HCT116 (cell line): ENCODE measurements around the gene PQBP1. TPM values are rescaled to one million over a fixed set of nuclear protein-coding genes. Genes with fewer than 3 reads are reported as not detected.

Source experiments
- ATAC-seq: fragments of 200-7000 bp; cut with Tn5 transposase; 2 replicates; pipeline ENCODE4 v1.9.1; 2020; ENCODE audit warnings: mild to moderate bottlenecking, moderate library complexity
- BruUV-seq: library from RNA; stranded (reverse); fragments of 400-500 nt; replicated peaks from 2 replicates; lab custom pipeline; 2021; lab: Mats Ljungman, UMichigan
- CTCF ChIA-PET: fragments of 300-600 bp; sonication (Branson Sonifier 250); formaldehyde crosslinking; loops from one replicate; lab custom pipeline; 2021; ENCODE audit warnings: antibody characterized with exemption; lab: Charles Lee
- POLR2A ChIA-PET: fragments of 300-600, 350-600 bp; sonication (Branson Sonifier 250); formaldehyde crosslinking; loops from one replicate; lab custom pipeline; 2021; ENCODE audit warnings: antibody characterized with exemption; lab: Charles Lee
- RAD21 ChIA-PET, 2 experiments: fragments of 300-600 bp; sonication (Branson Sonifier 250); formaldehyde crosslinking; loops; one replicate each; lab custom pipeline; 2023; ENCODE audit warnings: low total read pairs in 2 of 2; ENCODE audit not compliant: uncharacterized antibody in 2 of 2, unreplicated experiment in 2 of 2, low non-redundant PET in 1 of 2; lab: Charles Lee
- DNase-seq: peaks from one replicate; pipeline ENCODE4 v3.0.0-alpha.2; 2010; ENCODE audit warnings: low read depth, low spot score
- H2AFZ ChIP-seq: fragments of 200-600 bp; shearing (Covaris generic), sonication (generic); 2 replicates; pipeline ENCODE4 v1.6.1; 2017; ENCODE audit warnings: low read depth, mixed run types, mixed read lengths, antibody characterized with exemption, low read length; ENCODE audit not compliant: poor library complexity, severe bottlenecking
- H3K27ac ChIP-seq: 2 replicates; pipeline ENCODE4 v1.5.1; 2012; ENCODE audit warnings: low read depth, low read length
- H3K27me3 ChIP-seq: fragments of 200-600 bp; sonication (generic); 2 replicates; pipeline ENCODE4 v1.6.1; 2016; ENCODE audit warnings: mixed run types, low read length, mixed read lengths; ENCODE audit not compliant: insufficient read depth
- H3K36me3 ChIP-seq, 2 experiments: fragments of 200-500 bp in 1 of 2; fragments of 200-600 bp in 1 of 2; sonication (Bioruptor generic) in 1 of 2; sonication (generic) in 1 of 2; 2 replicates each; pipeline versions ENCODE4 v1.5.1 to v1.6.1; 2014 to 2016; ENCODE audit warnings: low read length in 2 of 2, inconsistent platforms in 1 of 2, mixed read lengths in 1 of 2, mixed run types in 1 of 2; ENCODE audit not compliant: insufficient read depth in 2 of 2, control insufficient read depth in 1 of 2
- H3K4me1 ChIP-seq, 2 experiments: fragments of 200-600 bp in 1 of 2; sonication (generic) in 1 of 2; 2 replicates each; pipeline versions ENCODE4 v1.5.1 to v1.6.1; 2012 to 2017; ENCODE audit warnings: low read length in 2 of 2, inconsistent platforms in 1 of 2, mild to moderate bottlenecking in 1 of 2, mixed read lengths in 1 of 2, mixed run types in 1 of 2, moderate library complexity in 1 of 2; ENCODE audit not compliant: insufficient read depth in 2 of 2, control insufficient read depth in 1 of 2
- H3K4me2 ChIP-seq: fragments of 200-600 bp; sonication (generic); 2 replicates; pipeline ENCODE4 v1.6.1; 2017; ENCODE audit warnings: mixed run types, low read length, mixed read lengths
- H3K4me3 ChIP-seq, 2 experiments: fragments of 200-600 bp in 1 of 2; sonication (generic) in 1 of 2; replicated peaks in 1 of 2; 2 replicates each; pipeline ENCODE4 v1.5.1; 2011 to 2016; ENCODE audit warnings: low read length in 2 of 2, control low read depth in 1 of 2, low read depth in 1 of 2, mild to moderate bottlenecking in 1 of 2, mixed read lengths in 1 of 2, mixed run types in 1 of 2
- H3K79me2 ChIP-seq: fragments of 200-600 bp; sonication (generic); 2 replicates; pipeline ENCODE4 v1.6.1; 2017; ENCODE audit warnings: mild to moderate bottlenecking, mixed run types, low read length, moderate library complexity, mixed read lengths; ENCODE audit not compliant: insufficient read depth
- H3K9ac ChIP-seq: fragments of 200-600 bp; sonication (generic); 2 replicates; pipeline ENCODE4 v1.6.1; 2016; ENCODE audit warnings: low read length, mixed read lengths
- H3K9me2 ChIP-seq: fragments of 200-600 bp; sonication (generic), shearing (Covaris generic); 2 replicates; pipeline ENCODE4 v1.6.1; 2017; ENCODE audit warnings: mixed run types, mild to moderate bottlenecking, moderate library complexity; ENCODE audit not compliant: insufficient read depth
- H3K9me3 ChIP-seq, 2 experiments: fragments of 200-500 bp in 1 of 2; fragments of 200-600 bp in 1 of 2; sonication (Bioruptor generic) in 1 of 2; sonication (generic) in 1 of 2; 2 replicates each; pipeline ENCODE4 v1.6.1; 2014 to 2017; ENCODE audit warnings: low read length in 2 of 2, mixed read lengths in 2 of 2, inconsistent platforms in 1 of 2, low read depth in 1 of 2, mild to moderate bottlenecking in 1 of 2, mixed run types in 1 of 2, moderate library complexity in 1 of 2; ENCODE audit not compliant: control insufficient read depth in 1 of 2, insufficient read depth in 1 of 2
- H4K20me1 ChIP-seq: fragments of 200-600 bp; sonication (generic), shearing (Covaris generic); 2 replicates; pipeline ENCODE4 v1.6.1; 2017; ENCODE audit warnings: mixed run types, mild to moderate bottlenecking, moderate library complexity; ENCODE audit not compliant: insufficient read depth
- CEBPB ChIP-seq: IDR thresholded peaks from 2 replicates; pipeline ENCODE4 v1.6.1; 2012; ENCODE audit warnings: low read depth
- ELF1 ChIP-seq: IDR thresholded peaks from 2 replicates; pipeline ENCODE4 v1.6.1; 2012; ENCODE audit warnings: low read depth, borderline replicate concordance
- RAD21 ChIP-seq: IDR thresholded peaks from 2 replicates; pipeline ENCODE4 v1.6.1; 2012; ENCODE audit warnings: low read depth, mild to moderate bottlenecking
- SP1 ChIP-seq: IDR thresholded peaks from 2 replicates; pipeline ENCODE4 v1.6.1; 2012; ENCODE audit warnings: low read depth
- SRF ChIP-seq: IDR thresholded peaks from 2 replicates; pipeline ENCODE4 v1.6.1; 2012; ENCODE audit warnings: low read depth
- TCF7L2 ChIP-seq: IDR thresholded peaks from 2 replicates; pipeline ENCODE4 v1.7.0; 2011; ENCODE audit warnings: borderline replicate concordance, inconsistent platforms; ENCODE audit not compliant: insufficient read depth, insufficient read length; ENCODE audit errors: extremely low read depth
- ZFX ChIP-seq: fragments of 450-650 bp; IDR thresholded peaks from 2 replicates; pipeline ENCODE4 v1.6.1; 2017
- ZNF274 ChIP-seq: fragments of 200-500 bp; sonication (Bioruptor generic); IDR thresholded peaks from 2 replicates; pipeline ENCODE4 v1.6.1; 2014; ENCODE audit warnings: mild to moderate bottlenecking, low read depth, low read length, inconsistent platforms
- intact Hi-C: fragments of 100-400 bp; cut with micrococcal nuclease; formaldehyde crosslinking; loops from 2 replicates; pipeline ENCODE4 v1.10.0; 2022
- total RNA-seq: library from RNA; stranded (reverse); gene quantifications from one replicate; pipeline ENCODE4 v1.2.1, GENCODE V29; 2021; ENCODE audit not compliant: unreplicated experiment
- TF ChIP-seq, protein P1 (sequence below), 3 experiments: fragments of 200-600 bp in 1 of 3; sonication (generic) in 1 of 3; IDR thresholded peaks in 2 of 3; conservative IDR thresholded peaks in 1 of 3; 2 replicates each; pipeline ENCODE4 v1.5.1; 2012 to 2017; ENCODE audit warnings: low read depth in 2 of 3, low read length in 2 of 3, antibody characterized with exemption in 1 of 3, borderline replicate concordance in 1 of 3, control low read depth in 1 of 3, mild to moderate bottlenecking in 1 of 3, mixed read lengths in 1 of 3, mixed run types in 1 of 3, moderate library complexity in 1 of 3; ENCODE audit not compliant: insufficient read depth in 1 of 3
- TF ChIP-seq, protein P2 (sequence below): IDR thresholded peaks from 2 replicates; pipeline ENCODE4 v1.6.1; 2012
- TF ChIP-seq, protein P3 (sequence below): IDR thresholded peaks from 2 replicates; pipeline ENCODE4 v1.6.1; 2012; ENCODE audit warnings: low read depth
- TF ChIP-seq, protein P4 (sequence below): IDR thresholded peaks from 2 replicates; pipeline ENCODE4 v1.6.1; 2012

PQBP1 gene
- total RNA-seq, 1 experiment from 2014 or later = 67.1 TPM

DNA sequence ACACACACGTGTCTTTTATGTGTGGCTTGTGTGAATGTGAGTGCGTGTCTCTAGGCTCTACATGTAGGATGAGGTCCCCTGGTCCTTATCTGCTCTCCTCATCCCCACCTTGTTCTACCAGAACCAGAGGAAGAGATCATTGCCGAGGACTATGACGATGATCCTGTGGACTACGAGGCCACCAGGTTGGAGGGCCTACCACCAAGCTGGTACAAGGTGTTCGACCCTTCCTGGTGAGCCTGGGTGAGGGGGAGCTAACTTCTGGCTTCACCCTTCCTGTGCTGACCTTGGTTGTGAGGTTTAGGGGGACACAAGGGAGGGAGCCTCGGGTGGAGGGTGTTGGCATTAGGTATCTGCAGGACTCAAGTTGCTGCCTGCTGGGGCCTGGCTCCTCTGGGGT lies 3.3 kb downstream of the PQBP1 start:
- Histone ChIP-seq H3K79me2 (peaks cover 26% of the 10 kb centered on the region), H3K27me3 (no peaks in the 10 kb centered on the region), H3K9ac (no peak overlapping the region), H3K4me1 (peaks cover 3 to 11% of the 10 kb centered on the region in 2 experiments; a peak in 1 of 4 replicates), H3K4me2 (no peak overlapping the region), H3K9me2 (no peaks in the 10 kb centered on the region), H3K27ac (no peak overlapping the region), H4K20me1 (no peaks in the 10 kb centered on the region), H3K4me3 (no peak overlapping the region), H2AFZ (no peak overlapping the region), H3K36me3 (no peaks in the 10 kb centered on the region; a peak in 2 of 4 replicates), H3K9me3 (no peaks in the 10 kb centered on the region)
- DNase-seq = no peak
- RAD21 ChIA-PET = no interaction called here
- CTCF ChIA-PET = no interaction called here
- ATAC-seq = no peak
- intact Hi-C loops = no loop called here
- TF ChIP-seq SRF (no peak), SP1 (no peak), CEBPB (no peak)
- TF ChIP-seq, protein P1, sequence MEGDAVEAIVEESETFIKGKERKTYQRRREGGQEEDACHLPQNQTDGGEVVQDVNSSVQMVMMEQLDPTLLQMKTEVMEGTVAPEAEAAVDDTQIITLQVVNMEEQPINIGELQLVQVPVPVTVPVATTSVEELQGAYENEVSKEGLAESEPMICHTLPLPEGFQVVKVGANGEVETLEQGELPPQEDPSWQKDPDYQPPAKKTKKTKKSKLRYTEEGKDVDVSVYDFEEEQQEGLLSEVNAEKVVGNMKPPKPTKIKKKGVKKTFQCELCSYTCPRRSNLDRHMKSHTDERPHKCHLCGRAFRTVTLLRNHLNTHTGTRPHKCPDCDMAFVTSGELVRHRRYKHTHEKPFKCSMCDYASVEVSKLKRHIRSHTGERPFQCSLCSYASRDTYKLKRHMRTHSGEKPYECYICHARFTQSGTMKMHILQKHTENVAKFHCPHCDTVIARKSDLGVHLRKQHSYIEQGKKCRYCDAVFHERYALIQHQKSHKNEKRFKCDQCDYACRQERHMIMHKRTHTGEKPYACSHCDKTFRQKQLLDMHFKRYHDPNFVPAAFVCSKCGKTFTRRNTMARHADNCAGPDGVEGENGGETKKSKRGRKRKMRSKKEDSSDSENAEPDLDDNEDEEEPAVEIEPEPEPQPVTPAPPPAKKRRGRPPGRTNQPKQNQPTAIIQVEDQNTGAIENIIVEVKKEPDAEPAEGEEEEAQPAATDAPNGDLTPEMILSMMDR (IDR thresholded peaks at IDR 0.05 in 2 of 3, conservative IDR thresholded peaks at IDR 0.05 in 1 of 3; ENCODE audit: borderline replicate concordance in 1 of 3, insufficient read depth in 1 of 3, low read depth in 2 of 3, low read length in 2 of 3) = no peak
- BruUV-seq = no TSS peak
- POLR2A ChIA-PET = no interaction called here

DNA sequence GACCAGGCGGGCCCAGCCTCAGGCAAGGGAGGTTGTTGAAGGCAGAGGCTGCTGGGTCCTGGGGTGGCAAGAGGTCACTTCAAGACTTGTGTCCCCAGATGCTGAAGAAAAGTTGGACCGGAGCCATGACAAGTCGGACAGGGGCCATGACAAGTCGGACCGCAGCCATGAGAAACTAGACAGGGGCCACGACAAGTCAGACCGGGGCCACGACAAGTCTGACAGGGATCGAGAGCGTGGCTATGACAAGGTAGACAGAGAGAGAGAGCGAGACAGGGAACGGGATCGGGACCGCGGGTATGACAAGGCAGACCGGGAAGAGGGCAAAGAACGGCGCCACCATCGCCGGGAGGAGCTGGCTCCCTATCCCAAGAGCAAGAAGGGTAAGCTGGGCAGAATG lies 4.4 kb downstream of the PQBP1 start:
- no peaks in the 10 kb centered on the region for H4K20me1 ChIP-seq
- H2AFZ ChIP-seq = no peak overlapping the region
- no peaks in the 10 kb centered on the region for H3K27me3 ChIP-seq
- H3K27ac ChIP-seq = no peak overlapping the region
- H3K36me3 ChIP-seq = no peaks in the 10 kb centered on the region; a peak in 2 of 4 replicates
- no peak overlapping the region for H3K4me3 ChIP-seq
- ATAC-seq = no peak
- intact Hi-C loops = no loop called here
- no peak overlapping the region for H3K4me2 ChIP-seq
- BruUV-seq = no TSS peak
- H3K79me2 ChIP-seq = peaks cover 17% of the 10 kb centered on the region
- ChIA-PET CTCF (no interaction called here), RAD21 (no interaction called here), POLR2A (no interaction called here)
- H3K4me1 ChIP-seq = peaks cover 3 to 4% of the 10 kb centered on the region in 2 experiments; a peak in 1 of 4 replicates
- no peak for DNase-seq
- no peak overlapping the region for H3K9ac ChIP-seq
- H3K9me2 ChIP-seq = no peaks in the 10 kb centered on the region
- no peaks in the 10 kb centered on the region for H3K9me3 ChIP-seq
- TF ChIP-seq ZNF274 (no peak), RAD21 (no peak), CEBPB (no peak), ZFX (no peak), ELF1 (no peak), TCF7L2 (no peak)
- TF ChIP-seq, protein P2, sequence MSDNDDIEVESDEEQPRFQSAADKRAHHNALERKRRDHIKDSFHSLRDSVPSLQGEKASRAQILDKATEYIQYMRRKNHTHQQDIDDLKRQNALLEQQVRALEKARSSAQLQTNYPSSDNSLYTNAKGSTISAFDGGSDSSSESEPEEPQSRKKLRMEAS = no peak
- TF ChIP-seq, protein P3, sequence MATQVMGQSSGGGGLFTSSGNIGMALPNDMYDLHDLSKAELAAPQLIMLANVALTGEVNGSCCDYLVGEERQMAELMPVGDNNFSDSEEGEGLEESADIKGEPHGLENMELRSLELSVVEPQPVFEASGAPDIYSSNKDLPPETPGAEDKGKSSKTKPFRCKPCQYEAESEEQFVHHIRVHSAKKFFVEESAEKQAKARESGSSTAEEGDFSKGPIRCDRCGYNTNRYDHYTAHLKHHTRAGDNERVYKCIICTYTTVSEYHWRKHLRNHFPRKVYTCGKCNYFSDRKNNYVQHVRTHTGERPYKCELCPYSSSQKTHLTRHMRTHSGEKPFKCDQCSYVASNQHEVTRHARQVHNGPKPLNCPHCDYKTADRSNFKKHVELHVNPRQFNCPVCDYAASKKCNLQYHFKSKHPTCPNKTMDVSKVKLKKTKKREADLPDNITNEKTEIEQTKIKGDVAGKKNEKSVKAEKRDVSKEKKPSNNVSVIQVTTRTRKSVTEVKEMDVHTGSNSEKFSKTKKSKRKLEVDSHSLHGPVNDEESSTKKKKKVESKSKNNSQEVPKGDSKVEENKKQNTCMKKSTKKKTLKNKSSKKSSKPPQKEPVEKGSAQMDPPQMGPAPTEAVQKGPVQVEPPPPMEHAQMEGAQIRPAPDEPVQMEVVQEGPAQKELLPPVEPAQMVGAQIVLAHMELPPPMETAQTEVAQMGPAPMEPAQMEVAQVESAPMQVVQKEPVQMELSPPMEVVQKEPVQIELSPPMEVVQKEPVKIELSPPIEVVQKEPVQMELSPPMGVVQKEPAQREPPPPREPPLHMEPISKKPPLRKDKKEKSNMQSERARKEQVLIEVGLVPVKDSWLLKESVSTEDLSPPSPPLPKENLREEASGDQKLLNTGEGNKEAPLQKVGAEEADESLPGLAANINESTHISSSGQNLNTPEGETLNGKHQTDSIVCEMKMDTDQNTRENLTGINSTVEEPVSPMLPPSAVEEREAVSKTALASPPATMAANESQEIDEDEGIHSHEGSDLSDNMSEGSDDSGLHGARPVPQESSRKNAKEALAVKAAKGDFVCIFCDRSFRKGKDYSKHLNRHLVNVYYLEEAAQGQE = no peak
- TF ChIP-seq, protein P4, sequence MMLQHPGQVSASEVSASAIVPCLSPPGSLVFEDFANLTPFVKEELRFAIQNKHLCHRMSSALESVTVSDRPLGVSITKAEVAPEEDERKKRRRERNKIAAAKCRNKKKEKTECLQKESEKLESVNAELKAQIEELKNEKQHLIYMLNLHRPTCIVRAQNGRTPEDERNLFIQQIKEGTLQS = no peak
